Activated effector memory CD4-positive, alpha-beta T cell treated with Interleukin-2 at 50 U/mL for 16 hours (primary cell): Measurements from ENCODE around the gene MYO1E.
"Not testable (repeated sequence)": the region's sequence is repeated elsewhere in the genome, so short reads cannot be mapped to it uniquely, and the experiment has no call there.

ENCODE experiments used
- DNase-seq: peaks from one replicate; pipeline ENCODE4 v3.0.0-alpha.2; 2020

Gene MYO1E

GRCh38 chr15:59157840-59158700 lies 214.6 kb downstream of the MYO1E start:
- DNase-seq, result no peak

- DNase-seq, result no peak
These were observed 215.3 kb downstream of the MYO1E start for GRCh38 chr15:59157396-59157795.

GRCh38 chr15:59155431-59155830 lies 217.2 kb downstream of the MYO1E start:
- no peak for DNase-seq

- no peak for DNase-seq
These were observed 218.4 kb downstream of the MYO1E start for GRCh38 chr15:59154243-59154642.

GRCh38 chr15:59153466-59153865 lies 219.2 kb downstream of the MYO1E start:
- DNase-seq, result no peak

GRCh38 chr15:59152694-59153450 lies 219.8 kb downstream of the MYO1E start:
- DNase-seq, result no peak

- DNase-seq, result no peak
These were observed 222.5 kb downstream of the MYO1E start for GRCh38 chr15:59150185-59150584.

- DNase-seq, result no peak
These were observed 224.4 kb downstream of the MYO1E start for GRCh38 chr15:59148153-59148833.

- no peak for DNase-seq
These were observed 225.0 kb downstream of the MYO1E start for GRCh38 chr15:59147666-59148065.

- DNase-seq, result not testable (repeated sequence)
These were observed 228.1 kb downstream of the MYO1E start for GRCh38 chr15:59144594-59144993.

- DNase-seq, result no peak
These were observed 229.4 kb downstream of the MYO1E start for GRCh38 chr15:59143281-59143680.

GRCh38 chr15:59140422-59141226 lies 232.0 kb downstream of the MYO1E start:
- no peak for DNase-seq

GRCh38 chr15:59138243-59138642 lies 234.4 kb downstream of the MYO1E start:
- peak; percentile 53 for DNase-seq

GRCh38 chr15:59137566-59137965 lies 235.1 kb downstream of the MYO1E start:
- no peak for DNase-seq

- DNase-seq, result no peak
These were observed 238.7 kb downstream of the MYO1E start for GRCh38 chr15:59133929-59134427.

- no peak for DNase-seq
These were observed 240.6 kb downstream of the MYO1E start for GRCh38 chr15:59131969-59132562.

- DNase-seq, result no peak
These were observed 241.2 kb downstream of the MYO1E start for GRCh38 chr15:59131456-59131855.

GRCh38 chr15:59127255-59127654 lies 245.4 kb downstream of the MYO1E start:
- not testable (repeated sequence) for DNase-seq

- DNase-seq, result not testable (repeated sequence)
These were observed 247.0 kb downstream of the MYO1E start for GRCh38 chr15:59125683-59126082.

GRCh38 chr15:59124261-59124660 lies 248.4 kb downstream of the MYO1E start:
- no peak for DNase-seq

- DNase-seq, result no peak
These were observed 251.7 kb downstream of the MYO1E start for GRCh38 chr15:59120937-59121336.

- no peak for DNase-seq
These were observed 253.0 kb downstream of the MYO1E start for GRCh38 chr15:59119625-59120024.
